ENCODE measurements around the gene KASH5. TPM values are rescaled to one million over a fixed set of nuclear protein-coding genes. Genes with fewer than 3 reads are reported as not detected.
A peak's percentile ranks its signal among the peaks of the same experiment; 100 is the strongest.

KASH5 gene
- total RNA-seq, 4 donors from 2014 or later: not detected

DNA sequence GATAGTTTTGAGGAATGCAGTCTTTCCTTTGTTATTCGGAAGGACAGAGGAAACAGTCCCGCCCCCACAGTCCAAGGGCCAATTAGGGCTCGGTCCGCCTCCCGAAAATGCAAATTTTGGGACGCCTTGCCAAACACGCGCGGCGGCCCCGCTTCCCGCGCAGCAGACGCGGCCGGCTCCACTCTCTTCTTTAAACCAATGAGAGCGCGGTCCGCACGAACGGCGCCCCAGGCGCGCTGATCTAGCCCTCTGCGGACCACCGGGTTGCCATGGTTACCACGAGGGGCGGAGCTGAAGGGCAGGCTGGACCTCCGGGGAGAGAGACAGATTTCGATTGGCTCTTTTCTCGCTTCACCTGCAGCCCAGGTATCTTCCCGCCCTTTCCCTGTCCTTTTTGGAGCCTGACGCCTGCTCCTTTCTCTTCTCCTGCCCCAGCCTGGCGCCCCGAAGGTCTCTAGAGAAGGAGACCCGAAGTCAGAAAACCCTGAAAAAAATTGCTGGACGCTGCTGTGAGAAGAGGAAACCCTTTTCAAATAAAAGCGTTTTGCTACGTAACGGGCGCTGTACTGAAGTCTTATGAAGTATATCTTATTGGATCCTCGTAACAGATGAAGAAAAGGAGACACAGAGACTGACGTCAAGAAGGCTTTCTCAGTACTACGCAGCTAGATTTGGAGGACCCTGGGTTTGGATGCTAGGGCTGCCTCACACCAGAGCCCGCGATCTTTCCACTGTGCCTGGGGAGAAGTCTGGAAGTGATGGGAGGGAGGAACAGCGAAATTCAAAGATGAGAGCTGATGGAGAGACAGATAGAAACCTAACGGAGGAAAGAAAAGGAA, 33.2 kb downstream of the KASH5 start:
- H3K27me3 ChIP-seq: peaks cover 99% of the 10 kb centered on the region
- no peaks in the 10 kb centered on the region for H3K36me3 ChIP-seq
- no peak for DNase-seq (ENCODE audit: low spot score in 2 of 2)
- H3K9me3 ChIP-seq: no peaks in the 10 kb centered on the region
- no peak overlapping the region for H3K27ac ChIP-seq
- H3K4me1 ChIP-seq: peaks cover 31% of the 10 kb centered on the region
- no peak overlapping the region for H3K4me3 ChIP-seq
- TF ChIP-seq POLR2A (IDR thresholded peaks at IDR 0.05): no peak
- TF ChIP-seq, protein P1, sequence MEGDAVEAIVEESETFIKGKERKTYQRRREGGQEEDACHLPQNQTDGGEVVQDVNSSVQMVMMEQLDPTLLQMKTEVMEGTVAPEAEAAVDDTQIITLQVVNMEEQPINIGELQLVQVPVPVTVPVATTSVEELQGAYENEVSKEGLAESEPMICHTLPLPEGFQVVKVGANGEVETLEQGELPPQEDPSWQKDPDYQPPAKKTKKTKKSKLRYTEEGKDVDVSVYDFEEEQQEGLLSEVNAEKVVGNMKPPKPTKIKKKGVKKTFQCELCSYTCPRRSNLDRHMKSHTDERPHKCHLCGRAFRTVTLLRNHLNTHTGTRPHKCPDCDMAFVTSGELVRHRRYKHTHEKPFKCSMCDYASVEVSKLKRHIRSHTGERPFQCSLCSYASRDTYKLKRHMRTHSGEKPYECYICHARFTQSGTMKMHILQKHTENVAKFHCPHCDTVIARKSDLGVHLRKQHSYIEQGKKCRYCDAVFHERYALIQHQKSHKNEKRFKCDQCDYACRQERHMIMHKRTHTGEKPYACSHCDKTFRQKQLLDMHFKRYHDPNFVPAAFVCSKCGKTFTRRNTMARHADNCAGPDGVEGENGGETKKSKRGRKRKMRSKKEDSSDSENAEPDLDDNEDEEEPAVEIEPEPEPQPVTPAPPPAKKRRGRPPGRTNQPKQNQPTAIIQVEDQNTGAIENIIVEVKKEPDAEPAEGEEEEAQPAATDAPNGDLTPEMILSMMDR (IDR thresholded peaks at IDR 0.05): no peak
- TF ChIP-seq EP300 (IDR thresholded peaks at IDR 0.05): no peak
- no peak for TF ChIP-seq POLR2AphosphoS5 (IDR thresholded peaks at IDR 0.05)
- 10% methylated on average over 45 of the region's 48 CpGs for WGBS

- WGBS: 32% methylated on average over 3 of the region's 3 CpGs
- no peak for DNase-seq (ENCODE audit: low spot score in 2 of 2)
- TF ChIP-seq POLR2AphosphoS5 (IDR thresholded peaks at IDR 0.05): no peak
- no peak for TF ChIP-seq POLR2A (IDR thresholded peaks at IDR 0.05)
- Histone ChIP-seq H3K4me3 (no peak overlapping the region), H3K36me3 (no peaks in the 10 kb centered on the region), H3K9me3 (no peaks in the 10 kb centered on the region), H3K27me3 (peaks cover 99% of the 10 kb centered on the region), H3K27ac (no peak overlapping the region), H3K4me1 (peaks cover 31% of the 10 kb centered on the region)
Measured at GRCh38 chr19:49421878-49422202, 33.8 kb downstream of the KASH5 start.

DNA sequence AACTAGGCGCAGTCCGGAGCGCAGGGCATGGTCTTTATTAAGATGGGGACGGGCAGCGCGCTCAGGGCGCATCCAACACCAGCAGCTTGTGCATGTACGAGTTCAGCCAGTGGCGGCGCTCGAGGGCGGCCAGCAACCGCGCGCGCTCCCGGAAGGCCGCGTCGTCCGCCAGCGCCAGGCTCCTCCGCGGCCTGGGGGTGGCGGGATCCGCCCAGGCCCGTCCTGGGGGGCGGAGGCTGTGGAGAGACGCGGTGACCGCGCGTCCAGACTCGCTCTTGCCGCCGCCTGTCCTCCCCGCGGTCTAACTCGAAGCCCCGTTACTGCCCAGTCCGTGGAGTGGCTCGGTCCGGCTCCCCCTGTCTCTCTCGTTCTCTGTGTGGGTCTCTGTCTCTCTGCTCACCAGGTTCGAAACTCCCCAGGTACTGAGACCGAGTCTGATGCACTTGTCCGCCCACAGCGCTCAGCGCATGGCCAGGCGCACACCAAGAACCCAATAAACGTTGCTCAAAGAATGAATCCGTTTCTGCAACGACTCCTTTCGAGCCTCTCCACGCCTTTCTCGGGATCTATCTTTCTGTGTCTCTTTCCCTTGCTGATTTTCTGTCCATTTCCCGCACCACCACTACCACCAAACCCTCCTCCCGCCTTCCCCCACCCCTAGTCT, 34.5 kb downstream of the KASH5 start:
- TF ChIP-seq, protein P1 (IDR thresholded peaks at IDR 0.05): peak in 1 of 2 donors; percentile 67
- TF ChIP-seq POLR2A (IDR thresholded peaks at IDR 0.05): no peak
- 2% methylated on average over 43 of the region's 58 CpGs for WGBS
- Histone ChIP-seq H3K27ac (no peak overlapping the region), H3K4me3 (peak overlapping the region; percentile 33), H3K27me3 (peaks cover 100% of the 10 kb centered on the region), H3K4me1 (peaks cover 31% of the 10 kb centered on the region), H3K36me3 (no peaks in the 10 kb centered on the region), H3K9me3 (no peaks in the 10 kb centered on the region)
- DNase-seq (ENCODE audit: low spot score in 2 of 2): peak in 1 of 2 donors; percentile 77

GRCh38 chr19:49423071-49423984, 35.3 kb downstream of the KASH5 start, which contains the start of gene PTH2:
Gene PTH2 (minus strand): TSS chr19:49423441. CDS start chr19:49423339, 102 bp downstream.
- no peak for TF ChIP-seq POLR2AphosphoS5 (IDR thresholded peaks at IDR 0.05)
- no peak for TF ChIP-seq EP300 (IDR thresholded peaks at IDR 0.05)
- no peak for TF ChIP-seq POLR2A (IDR thresholded peaks at IDR 0.05)
- TF ChIP-seq, protein P1 (IDR thresholded peaks at IDR 0.05): no peak
- 10% methylated on average over 25 of the region's 42 CpGs for WGBS
- Histone ChIP-seq H3K27me3 (peaks cover 100% of the 10 kb centered on the region), H3K9me3 (no peaks in the 10 kb centered on the region), H3K36me3 (no peaks in the 10 kb centered on the region), H3K27ac (no peak within 1 kb of the TSS), H3K4me3 (peak within 1 kb of the TSS; percentile 33), H3K4me1 (peaks cover 38% of the 10 kb centered on the region)
- peak in 1 of 2 donors; percentile 72 for DNase-seq (ENCODE audit: low spot score in 2 of 2)

DNA sequence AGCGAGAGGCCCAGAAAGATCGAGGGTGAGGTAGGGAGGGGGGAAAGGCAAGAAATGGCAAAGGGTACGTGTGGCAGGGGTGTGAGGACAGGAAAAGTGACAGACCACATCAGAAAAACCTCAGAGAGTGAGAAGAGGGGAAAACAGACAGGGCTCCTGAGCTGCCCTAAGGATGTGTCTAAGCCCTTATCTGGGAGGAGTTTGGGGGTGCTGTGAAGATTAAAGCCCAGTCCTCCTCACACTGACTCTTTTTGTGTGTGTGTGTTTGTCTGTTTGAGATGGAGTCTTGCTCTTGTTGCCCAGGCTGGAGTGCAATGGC, 35.9 kb downstream of the KASH5 start:
- Histone ChIP-seq H3K9me3 (no peaks in the 10 kb centered on the region), H3K27ac (no peak overlapping the region), H3K36me3 (no peaks in the 10 kb centered on the region), H3K4me3 (no peak overlapping the region), H3K27me3 (peaks cover 100% of the 10 kb centered on the region), H3K4me1 (peaks cover 40% of the 10 kb centered on the region)
- 22% methylated on average over 3 of the region's 3 CpGs for WGBS
- TF ChIP-seq, protein P1 (IDR thresholded peaks at IDR 0.05): no peak
- TF ChIP-seq POLR2AphosphoS5 (IDR thresholded peaks at IDR 0.05) (no peak), POLR2A (IDR thresholded peaks at IDR 0.05) (no peak), EP300 (IDR thresholded peaks at IDR 0.05) (no peak)
- no peak for DNase-seq (ENCODE audit: low spot score in 2 of 2)
